Measurements from ENCODE around the gene FPR1.

The FPR1 gene

DNA sequence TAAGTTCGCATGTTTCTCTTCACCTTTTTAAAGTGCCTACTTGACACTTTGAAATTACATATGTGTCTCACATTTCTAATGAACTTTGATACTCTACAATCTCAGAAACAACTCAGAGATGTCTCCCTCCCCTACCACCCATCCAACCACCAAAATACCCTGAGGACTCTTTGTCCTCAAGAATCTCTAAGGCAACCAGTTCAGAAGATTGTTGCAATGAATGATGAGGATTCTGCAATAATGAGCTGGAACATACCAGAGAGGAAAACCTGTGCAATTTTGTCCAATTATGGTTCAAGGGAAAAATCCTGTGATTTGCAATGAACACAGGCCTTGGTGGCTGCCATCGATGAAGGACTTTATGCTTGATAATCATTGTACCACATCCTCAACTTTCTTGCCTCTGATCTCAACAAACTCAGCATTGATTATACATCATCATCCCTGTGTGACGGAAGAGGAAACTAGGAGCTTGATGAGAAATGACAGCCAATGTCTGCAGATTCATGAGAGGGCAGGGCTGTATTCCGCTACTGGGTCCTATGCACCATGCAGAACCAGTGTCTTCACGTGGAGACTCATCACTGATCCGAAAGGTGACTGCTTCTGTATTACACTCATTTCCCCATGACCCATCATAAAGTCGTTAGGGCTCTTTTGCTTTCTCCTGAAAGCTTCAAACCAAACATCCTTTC is 1.1 kb downstream of the FPR1 start:
- TF ChIP-seq, protein P1, sequence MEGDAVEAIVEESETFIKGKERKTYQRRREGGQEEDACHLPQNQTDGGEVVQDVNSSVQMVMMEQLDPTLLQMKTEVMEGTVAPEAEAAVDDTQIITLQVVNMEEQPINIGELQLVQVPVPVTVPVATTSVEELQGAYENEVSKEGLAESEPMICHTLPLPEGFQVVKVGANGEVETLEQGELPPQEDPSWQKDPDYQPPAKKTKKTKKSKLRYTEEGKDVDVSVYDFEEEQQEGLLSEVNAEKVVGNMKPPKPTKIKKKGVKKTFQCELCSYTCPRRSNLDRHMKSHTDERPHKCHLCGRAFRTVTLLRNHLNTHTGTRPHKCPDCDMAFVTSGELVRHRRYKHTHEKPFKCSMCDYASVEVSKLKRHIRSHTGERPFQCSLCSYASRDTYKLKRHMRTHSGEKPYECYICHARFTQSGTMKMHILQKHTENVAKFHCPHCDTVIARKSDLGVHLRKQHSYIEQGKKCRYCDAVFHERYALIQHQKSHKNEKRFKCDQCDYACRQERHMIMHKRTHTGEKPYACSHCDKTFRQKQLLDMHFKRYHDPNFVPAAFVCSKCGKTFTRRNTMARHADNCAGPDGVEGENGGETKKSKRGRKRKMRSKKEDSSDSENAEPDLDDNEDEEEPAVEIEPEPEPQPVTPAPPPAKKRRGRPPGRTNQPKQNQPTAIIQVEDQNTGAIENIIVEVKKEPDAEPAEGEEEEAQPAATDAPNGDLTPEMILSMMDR (IDR thresholded peaks at IDR 0.05; ENCODE audit: control insufficient read depth, insufficient read depth, low read depth, low read length, missing control alignments) = no peak
- DNase-seq (ENCODE audit: low read depth) = no peak
- H3K4me3 ChIP-seq (ENCODE audit: control insufficient read depth, low read depth, low read length) = no peak overlapping the region

- TF ChIP-seq, protein P1 (IDR thresholded peaks at IDR 0.05; ENCODE audit: control insufficient read depth, insufficient read depth, low read depth, low read length, missing control alignments) = no peak
- DNase-seq (ENCODE audit: low read depth) = peak; percentile 61
Measured at GRCh38 chr19:51749979-51750378, 1.7 kb downstream of the FPR1 start.

DNA sequence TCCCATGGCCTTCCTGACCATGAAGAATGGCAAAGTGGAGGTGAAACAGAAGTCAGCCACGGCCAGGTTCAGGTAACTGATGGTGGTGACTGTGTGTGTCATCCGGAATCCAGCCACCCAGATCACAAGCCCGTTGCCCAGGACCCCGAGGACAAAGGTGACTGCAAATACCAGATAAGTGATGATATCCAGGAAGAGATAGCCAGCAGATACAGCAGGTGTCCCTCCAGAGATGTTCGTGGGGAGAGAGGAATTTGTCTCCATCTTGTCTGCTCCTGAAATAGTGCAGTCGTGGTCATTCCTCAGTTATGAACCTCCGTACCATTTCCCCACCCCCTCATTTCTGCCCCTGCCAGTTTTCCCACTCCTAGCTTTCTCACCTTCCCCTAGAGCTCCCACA is 4.9 kb downstream of the FPR1 start:
- TF ChIP-seq, protein P1 (IDR thresholded peaks at IDR 0.05; ENCODE audit: control insufficient read depth, insufficient read depth, low read depth, low read length, missing control alignments) = no peak
- DNase-seq (ENCODE audit: low read depth) = no peak
- no peak overlapping the region for H3K4me3 ChIP-seq (ENCODE audit: control insufficient read depth, low read depth, low read length)

More at GRCh38 chr19:51749979-51750378, 1.7 kb downstream of the FPR1 start:
- no peak overlapping the region for H3K4me3 ChIP-seq (ENCODE audit: control insufficient read depth, low read depth, low read length)

DNA sequence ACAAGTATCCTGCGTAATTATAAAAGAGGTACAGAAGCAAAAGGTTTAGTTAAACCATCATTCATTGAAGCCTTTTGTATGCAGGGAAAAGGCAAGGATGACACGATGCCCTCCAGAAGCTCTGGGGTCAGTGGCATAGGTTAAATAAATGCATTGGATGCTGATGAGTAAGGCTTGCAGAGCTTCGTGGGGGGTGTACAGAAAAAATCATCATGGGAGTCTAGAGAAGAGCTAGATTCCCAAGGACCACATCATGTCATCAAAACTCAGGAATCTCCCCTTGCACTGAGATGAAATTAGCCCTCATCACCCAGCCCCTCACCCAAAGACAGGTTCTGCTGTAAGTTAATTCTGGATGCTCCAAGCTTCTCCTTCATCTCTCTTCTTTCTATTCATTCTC is 8.3 kb downstream of the FPR1 start:
- TF ChIP-seq, protein P1 (IDR thresholded peaks at IDR 0.05; ENCODE audit: control insufficient read depth, insufficient read depth, low read depth, low read length, missing control alignments) = no peak
- no peak overlapping the region for H3K4me3 ChIP-seq (ENCODE audit: control insufficient read depth, low read depth, low read length)
- no peak for DNase-seq (ENCODE audit: low read depth)

GRCh38 chr19:51742789-51743188 is 8.9 kb downstream of the FPR1 start:
- H3K4me3 ChIP-seq (ENCODE audit: control insufficient read depth, low read depth, low read length) = no peak overlapping the region
- TF ChIP-seq, protein P1 (IDR thresholded peaks at IDR 0.05; ENCODE audit: control insufficient read depth, insufficient read depth, low read depth, low read length, missing control alignments) = no peak
- DNase-seq (ENCODE audit: low read depth) = peak; percentile 57

GRCh38 chr19:51740356-51740755 is 11.3 kb downstream of the FPR1 start:
- H3K4me3 ChIP-seq (ENCODE audit: control insufficient read depth, low read depth, low read length) = no peak overlapping the region
- TF ChIP-seq, protein P1 (IDR thresholded peaks at IDR 0.05; ENCODE audit: control insufficient read depth, insufficient read depth, low read depth, low read length, missing control alignments) = no peak
- DNase-seq (ENCODE audit: low read depth) = no peak

Data from AG09309 (cell line).